Measurements from ENCODE around the gene BPNT1.

The BPNT1 gene

DNA sequence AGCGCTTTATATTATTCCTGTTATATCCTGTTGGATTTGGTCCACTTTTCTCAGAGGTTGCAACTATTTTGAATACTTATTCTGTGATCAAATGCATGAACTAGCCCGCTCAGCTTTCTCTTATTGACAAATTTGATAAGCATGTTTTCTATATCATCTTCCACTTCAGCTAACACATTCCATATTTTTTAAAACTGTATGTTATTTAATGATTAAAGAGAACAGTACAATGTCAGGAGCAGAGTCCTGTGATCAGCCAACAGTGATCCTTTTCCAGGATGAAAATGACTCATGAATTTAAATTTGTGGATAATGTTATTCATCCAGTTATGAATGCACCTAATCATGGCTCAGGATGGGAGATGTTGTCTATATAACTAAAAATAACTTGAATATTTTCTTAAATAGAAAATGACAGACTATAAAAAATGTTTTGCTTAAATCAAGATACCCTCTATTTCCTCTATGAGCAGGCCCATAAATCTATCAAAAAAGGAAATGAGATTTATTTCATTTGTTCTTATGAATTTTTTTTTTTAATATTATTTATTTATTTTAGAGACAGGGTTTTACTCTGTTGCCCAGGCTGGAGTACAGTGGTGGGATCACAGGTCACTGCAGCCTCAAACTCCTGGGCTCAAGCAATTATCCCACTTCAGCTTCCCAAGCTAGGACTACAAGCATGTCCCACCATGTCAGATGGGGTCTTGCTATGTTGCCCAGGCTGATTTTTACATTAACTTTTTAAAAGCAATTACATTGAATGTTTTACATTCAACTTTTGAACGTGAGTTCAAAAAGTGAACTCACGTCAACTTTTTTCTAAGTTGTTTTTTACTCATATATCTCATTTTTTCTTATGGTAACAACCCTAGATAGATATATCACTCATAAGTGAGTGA, 12.5 kb downstream of the BPNT1 start:
- TF ChIP-seq, protein P1, sequence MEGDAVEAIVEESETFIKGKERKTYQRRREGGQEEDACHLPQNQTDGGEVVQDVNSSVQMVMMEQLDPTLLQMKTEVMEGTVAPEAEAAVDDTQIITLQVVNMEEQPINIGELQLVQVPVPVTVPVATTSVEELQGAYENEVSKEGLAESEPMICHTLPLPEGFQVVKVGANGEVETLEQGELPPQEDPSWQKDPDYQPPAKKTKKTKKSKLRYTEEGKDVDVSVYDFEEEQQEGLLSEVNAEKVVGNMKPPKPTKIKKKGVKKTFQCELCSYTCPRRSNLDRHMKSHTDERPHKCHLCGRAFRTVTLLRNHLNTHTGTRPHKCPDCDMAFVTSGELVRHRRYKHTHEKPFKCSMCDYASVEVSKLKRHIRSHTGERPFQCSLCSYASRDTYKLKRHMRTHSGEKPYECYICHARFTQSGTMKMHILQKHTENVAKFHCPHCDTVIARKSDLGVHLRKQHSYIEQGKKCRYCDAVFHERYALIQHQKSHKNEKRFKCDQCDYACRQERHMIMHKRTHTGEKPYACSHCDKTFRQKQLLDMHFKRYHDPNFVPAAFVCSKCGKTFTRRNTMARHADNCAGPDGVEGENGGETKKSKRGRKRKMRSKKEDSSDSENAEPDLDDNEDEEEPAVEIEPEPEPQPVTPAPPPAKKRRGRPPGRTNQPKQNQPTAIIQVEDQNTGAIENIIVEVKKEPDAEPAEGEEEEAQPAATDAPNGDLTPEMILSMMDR (IDR thresholded peaks at IDR 0.05; ENCODE audit: insufficient read depth, low read depth, low read length, missing control alignments) = no peak
- no peak for DNase-seq (ENCODE audit: low read depth)
- no peak overlapping the region for H3K4me3 ChIP-seq (ENCODE audit: low read depth, low read length)

DNA sequence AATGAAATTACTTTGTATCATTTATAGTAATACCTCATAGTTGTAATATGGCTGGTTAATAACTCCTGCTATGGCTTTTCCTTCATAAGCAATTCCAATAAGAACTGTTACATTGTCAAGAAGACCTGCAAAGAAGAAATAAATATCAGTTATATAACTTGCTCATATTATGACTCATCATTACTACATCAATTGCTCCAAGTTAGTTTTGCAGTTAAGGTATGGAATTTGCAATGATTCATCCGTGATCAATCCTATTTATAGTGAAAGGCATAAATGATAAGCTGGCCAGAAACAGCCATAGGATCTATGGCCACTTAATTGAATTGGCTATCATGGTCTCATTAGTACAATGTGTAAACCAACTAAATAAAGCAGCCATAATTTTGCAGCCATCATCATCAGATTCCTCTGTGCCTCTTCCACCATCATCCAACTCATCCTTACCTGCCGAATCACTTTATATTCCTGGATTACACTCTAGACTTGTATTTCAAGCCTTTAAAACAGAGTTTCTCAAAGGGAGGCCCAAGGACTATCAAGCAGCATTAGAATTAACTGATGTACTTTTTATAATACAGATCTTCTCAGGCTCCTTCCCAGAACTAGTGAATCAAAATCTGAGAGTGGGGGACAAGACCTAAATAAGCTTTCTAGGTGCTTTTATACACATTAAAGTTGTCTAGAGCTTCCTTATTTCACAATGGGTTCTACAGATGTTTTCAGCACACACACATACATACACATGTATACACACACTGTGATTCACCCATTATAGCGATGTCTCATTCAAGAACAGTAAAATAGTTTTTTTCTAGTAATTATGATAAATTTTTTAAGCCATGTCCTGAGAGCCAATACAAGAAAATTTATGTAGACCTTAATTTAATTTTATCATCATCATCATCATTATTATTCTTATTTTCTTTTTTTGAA, 22.1 kb downstream of the BPNT1 start:
- no peak for DNase-seq (ENCODE audit: low read depth)
- TF ChIP-seq, protein P1 (IDR thresholded peaks at IDR 0.05; ENCODE audit: insufficient read depth, low read depth, low read length, missing control alignments) = no peak
- H3K4me3 ChIP-seq (ENCODE audit: low read depth, low read length) = no peak overlapping the region

DNA sequence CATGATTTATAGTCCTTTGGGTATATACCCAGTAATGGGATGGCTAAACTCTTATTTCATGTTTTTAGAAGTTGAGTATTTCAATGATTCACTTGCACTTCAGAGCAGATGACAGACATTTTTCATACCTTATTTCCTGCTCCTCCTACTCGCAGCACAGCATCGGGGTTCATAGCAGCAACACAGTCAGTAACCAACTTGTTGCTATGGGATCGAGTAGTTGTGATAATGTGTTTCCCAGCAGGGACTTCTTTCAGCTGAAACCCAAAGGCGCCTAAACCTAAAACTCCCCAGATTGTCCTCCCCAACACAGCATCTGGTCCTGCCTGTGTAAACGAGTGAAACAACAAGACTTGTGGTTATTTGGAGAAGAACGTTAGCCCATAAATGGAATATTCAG, 27.0 kb downstream of the BPNT1 start:
- TF ChIP-seq, protein P1 (IDR thresholded peaks at IDR 0.05; ENCODE audit: insufficient read depth, low read depth, low read length, missing control alignments) = no peak
- DNase-seq (ENCODE audit: low read depth) = no peak
- H3K4me3 ChIP-seq (ENCODE audit: low read depth, low read length) = no peak overlapping the region

DNA sequence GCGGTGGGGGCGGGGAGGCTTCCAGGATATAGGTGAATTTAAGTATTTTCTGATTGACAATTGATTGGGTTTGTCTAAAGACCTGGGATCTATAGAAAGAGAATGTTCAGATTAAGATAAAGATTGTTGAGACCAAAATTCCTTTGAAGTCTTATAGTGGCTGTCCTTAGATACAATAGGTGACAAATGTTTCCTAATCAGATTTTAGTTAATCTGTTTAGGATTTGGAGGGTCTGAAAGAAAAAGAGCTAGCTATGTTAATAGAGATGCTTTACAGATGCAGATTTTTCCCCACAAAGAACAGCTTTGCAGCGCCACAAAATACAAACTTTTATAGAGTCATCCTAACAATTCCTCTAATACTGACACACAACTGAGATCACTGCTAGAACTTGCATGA, 28.7 kb downstream of the BPNT1 start:
- no peak overlapping the region for H3K4me3 ChIP-seq (ENCODE audit: low read depth, low read length)
- TF ChIP-seq, protein P1 (IDR thresholded peaks at IDR 0.05; ENCODE audit: insufficient read depth, low read depth, low read length, missing control alignments) = no peak
- no peak for DNase-seq (ENCODE audit: low read depth)

DNA sequence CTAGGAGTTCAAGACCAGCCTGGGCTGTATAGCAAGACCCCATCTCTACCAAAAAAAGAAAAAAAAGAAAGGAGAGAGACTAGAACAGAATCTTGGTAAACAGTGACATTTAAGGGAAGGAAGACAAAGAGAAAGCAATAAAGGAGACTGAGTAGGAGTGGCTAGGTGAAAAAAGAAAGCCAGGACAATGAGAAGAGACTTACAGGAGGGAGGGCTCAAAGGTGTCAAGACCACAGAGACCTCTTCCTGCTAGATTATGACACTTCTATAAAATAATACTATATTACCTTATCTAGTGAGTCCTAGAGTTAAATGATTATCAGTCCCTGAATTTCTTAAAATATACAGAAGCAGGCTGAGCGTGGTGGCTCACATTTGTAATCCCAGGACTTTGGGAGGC, 33.2 kb downstream of the BPNT1 start:
- no peak overlapping the region for H3K4me3 ChIP-seq (ENCODE audit: low read depth, low read length)
- DNase-seq (ENCODE audit: low read depth) = no peak
- TF ChIP-seq, protein P1 (IDR thresholded peaks at IDR 0.05; ENCODE audit: insufficient read depth, low read depth, low read length, missing control alignments) = no peak

DNA sequence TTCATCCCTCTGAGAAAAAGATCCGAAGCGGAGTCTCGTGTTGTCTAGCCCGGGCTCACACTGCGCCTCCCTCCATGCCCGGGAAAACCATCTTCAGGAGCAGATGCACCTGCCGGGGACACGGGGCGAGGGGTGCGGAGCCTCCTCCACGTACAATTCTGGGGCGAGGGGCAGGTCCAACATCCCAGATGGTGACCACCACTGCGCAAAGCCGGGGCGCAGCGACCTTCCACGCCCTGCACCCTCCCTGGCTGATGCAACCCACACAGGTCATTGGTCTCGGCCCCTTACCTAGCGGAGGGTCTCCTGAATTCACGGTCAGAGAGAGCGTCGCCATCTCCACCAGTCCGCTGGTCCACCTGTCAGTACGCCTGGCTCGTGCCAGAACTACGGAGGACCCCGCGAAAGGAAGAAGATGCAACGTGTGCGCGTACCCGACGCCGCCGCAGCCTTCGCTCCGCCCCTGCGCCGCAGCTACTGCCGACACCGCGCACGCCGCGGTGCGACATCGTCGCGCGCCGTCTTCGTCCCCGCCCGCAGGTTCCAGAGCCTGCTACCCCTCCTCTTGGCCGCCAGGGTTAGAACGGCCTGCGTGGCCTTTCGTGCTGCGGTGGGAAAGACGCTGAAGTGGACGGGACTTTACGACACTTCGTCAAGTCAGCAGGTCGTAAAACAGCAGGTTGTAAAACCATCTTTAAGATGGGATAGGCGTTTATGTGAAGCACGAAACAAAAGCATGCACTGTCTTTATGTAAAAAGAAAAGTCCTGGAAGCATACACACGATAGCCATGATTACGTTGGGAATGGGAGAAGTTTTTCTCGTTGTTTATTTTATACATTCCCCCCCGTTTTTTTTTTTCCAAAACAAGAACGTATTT, 43.3 kb downstream of the BPNT1 start, which contains the start of gene EPRS1:
Gene EPRS1 (minus strand): TSS at position 454 of the 879 bp plus-strand sequence. CDS start 117 bp downstream, at position 337.
- DNase-seq (ENCODE audit: low read depth) = peak; percentile 99
- TF ChIP-seq, protein P1 (IDR thresholded peaks at IDR 0.05; ENCODE audit: insufficient read depth, low read depth, low read length, missing control alignments) = peak; percentile 65

More for the DNA sequence above, 43.3 kb downstream of the BPNT1 start, which contains the start of gene EPRS1:
- H3K4me3 ChIP-seq (ENCODE audit: low read depth, low read length) = peak within 1 kb of the TSS; percentile 85
